Putamen (tissue), 1 donor: ENCODE data around the gene HIBCH.
"Not testable (repeated sequence)": the region's sequence is repeated elsewhere in the genome, so short reads cannot be mapped to it uniquely, and the experiment has no call there.

Experiments
- DNase-seq: peaks from one replicate; pipeline ENCODE4 v3.0.0-alpha.2; 2016; ENCODE audit warnings: low spot score

The HIBCH gene

DNA sequence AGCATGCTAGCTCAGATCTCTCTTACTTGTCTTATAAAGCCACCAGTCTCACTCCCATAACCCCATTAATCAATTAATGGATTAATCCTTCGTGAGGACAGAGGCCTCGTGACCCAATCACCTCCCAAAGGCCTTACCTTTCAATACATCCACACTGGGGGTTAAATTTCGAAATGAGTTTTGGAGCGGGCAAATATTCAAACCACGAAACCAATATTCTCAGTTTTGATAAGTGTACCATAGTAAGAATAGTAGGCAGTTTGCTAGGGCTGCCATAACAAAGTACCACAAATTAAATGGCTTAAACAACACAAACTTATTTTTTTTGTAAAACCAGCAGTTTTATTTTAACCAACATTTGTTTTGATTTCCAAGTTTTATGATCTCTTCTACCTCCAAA is 15.2 kb downstream of the HIBCH start:
- DNase-seq: no peak

DNA sequence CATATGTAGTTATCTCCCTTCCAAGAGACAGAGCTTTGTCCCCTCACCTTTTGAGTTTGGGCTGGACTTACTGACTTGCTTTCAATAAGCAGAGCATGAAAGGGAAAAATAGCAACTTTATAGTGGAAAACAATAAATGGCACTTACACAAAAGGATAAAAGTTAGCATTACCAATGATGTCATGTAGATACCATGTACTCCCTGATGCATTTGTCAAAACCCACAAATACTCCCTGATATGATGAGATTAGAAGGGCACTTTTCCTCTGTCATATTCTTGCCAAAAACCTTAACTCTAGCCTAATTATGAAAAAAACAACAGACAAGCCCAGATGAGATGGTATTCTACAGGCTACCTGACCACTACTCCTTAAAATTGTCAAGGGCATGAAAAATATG is 16.0 kb downstream of the HIBCH start:
- no peak for DNase-seq

DNA sequence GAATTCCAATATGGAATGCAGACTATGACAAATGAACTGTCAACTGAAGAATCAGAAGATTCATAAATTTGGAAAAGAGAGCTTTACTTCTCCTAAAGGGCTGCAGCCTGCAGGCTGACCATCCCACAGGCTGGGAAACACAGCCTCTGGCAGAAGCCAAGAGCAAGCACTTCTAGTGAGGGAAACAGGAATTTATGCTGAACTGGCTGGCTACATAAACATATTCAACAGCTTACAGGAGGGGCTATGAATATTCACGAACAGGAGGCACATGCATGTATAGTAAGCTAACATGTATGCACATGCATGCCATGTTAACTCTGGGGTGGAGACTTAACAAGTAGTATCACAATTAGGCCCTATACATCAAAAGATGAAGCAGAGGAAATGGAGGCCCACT is 17.6 kb downstream of the HIBCH start:
- DNase-seq: no peak

DNA sequence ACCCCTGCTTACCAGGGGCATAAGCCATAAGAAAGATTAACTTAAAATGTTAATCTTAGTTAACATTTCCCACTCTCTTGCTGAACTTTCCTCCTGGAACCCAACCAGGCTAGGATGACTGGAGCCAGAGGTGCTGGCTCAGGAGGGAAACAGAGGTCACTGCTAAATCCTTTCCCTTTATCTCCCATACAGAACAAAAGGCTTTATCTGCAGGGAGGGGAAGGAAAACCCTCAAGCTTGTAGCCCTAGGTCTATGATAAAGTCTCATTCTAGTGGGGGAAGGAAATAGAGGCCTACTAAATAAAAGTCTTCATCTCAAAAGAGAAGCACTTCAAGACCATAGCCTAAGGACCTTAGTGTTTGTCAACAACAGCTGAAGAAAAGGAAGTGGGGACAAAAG is 18.6 kb downstream of the HIBCH start:
- no peak for DNase-seq

DNA sequence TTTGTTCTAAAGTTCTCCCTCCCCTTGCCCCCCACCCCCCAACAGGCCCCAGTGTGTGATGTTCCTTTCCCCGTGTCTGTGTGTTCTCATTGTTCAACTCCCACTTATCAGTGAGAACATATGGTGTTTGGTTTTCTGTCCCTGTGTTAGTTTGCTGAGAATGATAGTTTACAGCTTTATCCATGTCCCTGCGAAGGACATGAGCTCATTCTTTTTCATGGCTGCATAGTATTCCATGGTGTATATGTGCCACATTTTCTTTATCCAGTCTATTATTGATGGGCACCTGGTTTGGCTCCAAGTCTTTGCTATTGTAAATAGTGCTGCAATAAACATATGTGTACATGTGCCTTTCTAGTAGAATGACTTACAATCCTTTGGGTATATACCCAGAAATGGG is 21.7 kb downstream of the HIBCH start:
- DNase-seq: not testable (repeated sequence)

DNA sequence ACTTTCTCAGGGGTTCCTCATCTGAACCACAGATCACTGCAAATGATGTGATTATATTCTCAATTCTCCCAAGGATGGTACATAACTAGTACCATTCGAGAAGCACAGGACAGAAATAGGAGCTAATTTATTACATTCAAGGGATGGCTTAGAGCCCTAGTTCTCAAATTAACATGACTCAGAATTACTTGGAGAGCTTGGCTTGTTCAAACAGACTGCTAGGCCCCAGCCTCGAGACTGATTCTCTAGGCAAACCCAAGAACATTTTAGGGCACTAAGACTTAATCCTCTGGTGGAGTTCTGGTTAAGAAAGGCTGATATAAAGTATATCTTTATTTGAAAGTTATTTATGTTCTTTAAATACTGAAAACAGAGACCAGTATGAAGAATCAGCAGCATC is 35.8 kb downstream of the HIBCH start:
- no peak for DNase-seq

DNA sequence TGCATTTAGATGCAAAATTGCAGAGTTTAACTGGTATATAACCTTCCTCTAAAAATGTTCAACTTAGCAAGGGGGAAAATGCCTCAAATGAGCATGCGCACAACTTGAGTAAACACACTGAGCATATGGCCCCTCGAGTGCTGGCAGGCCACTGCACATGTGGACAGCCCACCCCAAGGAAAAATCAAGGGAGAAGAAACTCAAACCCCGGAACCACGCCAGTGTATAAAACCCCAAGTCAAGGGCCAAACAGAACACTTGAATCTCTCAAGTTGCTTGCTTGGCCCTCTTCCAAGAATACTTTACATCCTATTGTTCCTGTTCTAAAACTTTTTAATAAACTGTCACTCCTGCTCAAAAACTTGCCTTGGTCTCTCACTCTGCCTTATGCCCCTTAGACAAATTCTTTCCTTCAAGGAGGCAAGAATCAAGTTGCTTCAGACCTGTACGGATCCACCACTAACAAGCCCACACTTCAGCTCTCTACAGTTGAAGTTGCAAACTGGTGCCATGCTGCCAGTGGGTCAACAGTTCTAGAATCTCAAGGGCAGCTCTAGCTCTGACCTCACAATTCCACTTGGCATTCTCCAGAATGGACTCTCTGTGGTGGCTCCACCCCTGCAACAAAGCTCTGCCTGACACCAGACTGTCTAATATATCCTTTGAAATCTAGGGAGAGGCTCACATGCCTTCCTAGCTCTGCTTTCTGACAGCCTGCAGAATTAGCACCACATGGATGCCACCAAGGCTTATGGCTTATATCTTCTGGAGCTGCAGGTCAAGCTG is 38.9 kb downstream of the HIBCH start:
- no peak for DNase-seq

DNA sequence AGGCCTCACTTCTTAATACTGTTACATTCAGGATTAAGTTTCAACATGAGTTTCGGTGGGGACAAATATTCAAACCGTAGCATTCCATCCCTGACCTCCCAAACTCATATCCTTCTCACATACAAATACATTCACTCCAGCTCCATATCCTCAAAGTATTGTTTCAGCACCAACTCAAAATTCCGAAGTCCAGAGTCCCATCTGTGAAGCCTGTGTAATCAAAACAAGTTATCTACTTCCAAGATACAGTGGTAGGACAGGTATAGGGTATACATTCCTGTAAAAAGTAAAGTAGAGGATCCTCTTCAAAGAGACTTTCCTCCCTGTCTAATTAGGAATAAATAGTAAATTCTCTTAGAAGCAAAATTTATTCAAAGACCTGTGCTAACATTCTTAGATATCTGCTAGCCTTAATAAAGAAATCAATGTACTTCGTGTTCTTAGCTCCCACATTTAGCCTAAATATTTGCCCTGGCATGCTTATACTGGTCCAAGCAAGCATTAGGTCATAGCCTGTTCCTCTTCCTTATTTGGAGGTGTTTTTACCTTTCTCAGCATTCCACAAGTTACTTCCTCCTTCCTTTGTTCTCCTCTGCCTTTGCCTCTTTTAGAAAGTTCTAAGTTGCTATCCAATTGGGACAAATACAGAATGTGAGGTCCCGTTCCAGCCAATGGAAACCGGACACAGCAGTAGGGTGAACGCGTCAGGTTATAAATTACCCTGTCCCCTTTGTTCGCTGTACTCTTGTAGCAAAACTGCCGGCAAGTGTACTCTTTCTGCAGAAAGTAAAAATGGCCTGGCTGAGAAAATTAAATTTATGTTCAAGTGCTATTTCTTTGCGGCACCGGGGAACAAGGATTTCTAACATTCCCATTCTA is 40.1 kb downstream of the HIBCH start:
- DNase-seq: not testable (repeated sequence)

DNA sequence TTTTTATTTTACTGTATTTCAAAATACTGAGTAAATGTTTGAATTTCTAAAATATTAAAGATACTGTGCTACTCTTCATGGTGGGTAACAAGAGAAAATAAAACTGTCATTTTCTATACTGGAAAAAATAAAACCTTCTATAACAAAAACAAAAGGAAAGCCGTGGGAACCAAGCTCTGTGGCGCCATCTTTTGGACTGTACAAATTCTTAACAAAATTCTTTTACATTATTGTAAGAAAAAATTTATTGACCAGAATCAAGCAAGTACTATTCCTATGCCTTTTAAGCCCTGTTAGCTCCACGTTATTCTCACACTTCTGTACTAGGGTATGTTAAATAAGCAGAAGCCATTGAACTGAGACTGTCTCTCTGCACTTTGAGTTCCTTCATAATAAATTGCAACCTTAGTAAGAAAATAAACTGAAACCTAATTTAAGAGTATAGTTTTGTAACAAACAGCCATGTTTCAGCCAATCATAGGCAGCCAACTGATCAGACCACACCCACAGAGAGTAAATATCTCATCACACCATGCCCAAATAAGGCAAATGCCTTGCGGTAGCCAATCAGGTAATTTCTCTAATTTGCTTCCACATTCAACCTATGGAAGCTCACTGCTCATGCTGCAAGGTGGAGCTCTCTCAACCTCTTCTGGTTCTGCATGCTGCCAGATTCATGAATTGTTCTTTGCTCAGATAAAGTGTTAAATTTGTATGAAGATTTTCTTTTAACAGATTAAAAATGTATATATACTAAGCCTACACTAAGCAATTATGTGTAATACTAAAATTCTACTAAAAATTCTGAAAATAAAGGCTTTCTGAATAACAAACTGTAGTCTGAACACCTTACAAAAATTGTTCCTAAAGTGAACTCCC is 42.2 kb downstream of the HIBCH start:
- peak; percentile 14 for DNase-seq

DNA sequence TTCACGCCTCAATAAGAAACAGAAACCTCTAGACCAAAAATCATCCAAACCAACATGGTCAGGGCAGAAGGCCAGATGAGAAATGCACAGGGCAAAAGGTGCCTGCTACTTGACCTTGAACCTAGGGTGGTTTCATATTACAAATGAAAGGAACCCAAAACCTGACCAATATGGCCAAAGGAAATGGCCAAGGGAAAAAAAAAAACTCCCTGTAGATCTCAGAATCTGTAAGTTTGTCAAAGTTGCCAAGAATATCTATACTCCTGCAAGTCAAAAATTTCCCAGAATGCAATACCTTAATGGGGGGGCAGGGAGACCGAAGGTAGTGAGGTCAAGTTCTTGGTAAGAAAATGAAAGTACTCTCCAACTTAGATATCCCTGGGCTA is 47.2 kb downstream of the HIBCH start:
- no peak for DNase-seq

DNA sequence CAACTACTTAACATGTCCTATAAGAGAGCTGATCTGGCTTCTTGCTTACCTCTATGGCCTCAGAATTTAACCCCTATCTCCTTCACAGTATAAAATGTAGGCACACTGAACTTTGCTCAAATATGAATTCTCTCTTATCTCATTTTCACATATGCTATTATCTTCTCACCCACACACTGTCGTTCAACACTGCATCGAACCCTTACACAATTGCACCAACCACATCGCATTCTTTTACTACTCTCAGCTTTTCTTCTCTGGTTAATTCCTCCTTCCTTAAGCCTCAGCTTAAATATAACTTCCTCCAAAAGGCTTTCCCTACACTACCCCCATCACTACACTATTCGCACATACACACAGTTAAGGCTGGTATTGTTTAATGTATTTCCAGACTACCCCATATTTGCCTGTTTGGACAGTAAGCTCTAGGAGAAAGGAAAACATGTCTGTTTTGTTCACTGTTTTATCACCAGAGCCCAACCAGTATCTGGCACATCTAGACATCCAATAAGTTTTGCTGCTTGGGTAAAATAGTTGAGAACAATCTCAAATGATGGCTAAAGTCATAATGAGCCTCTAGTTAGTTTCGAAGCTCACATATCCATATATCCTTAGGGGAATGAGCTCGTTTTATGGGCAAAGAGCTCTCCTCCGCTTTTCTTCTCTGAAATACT is 47.7 kb downstream of the HIBCH start:
- DNase-seq: no peak

DNA sequence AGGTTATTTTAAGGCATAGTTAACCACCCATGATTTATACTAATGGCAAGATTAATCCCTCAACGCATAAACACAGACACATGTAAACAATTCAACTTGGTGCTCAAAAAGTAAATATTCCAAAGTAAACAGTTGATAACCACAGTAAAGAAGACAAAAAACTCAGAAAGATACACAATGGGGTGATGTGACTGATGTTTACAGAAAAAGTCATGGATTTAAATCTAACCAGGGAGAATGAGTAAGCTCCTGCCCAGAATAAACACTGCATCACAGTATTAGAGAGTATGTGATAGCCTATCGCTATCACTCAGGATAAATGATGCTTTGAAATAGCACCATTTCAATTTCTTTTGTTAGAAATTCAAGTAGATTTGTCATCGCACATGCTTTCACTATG is 49.3 kb downstream of the HIBCH start:
- DNase-seq: no peak

DNA sequence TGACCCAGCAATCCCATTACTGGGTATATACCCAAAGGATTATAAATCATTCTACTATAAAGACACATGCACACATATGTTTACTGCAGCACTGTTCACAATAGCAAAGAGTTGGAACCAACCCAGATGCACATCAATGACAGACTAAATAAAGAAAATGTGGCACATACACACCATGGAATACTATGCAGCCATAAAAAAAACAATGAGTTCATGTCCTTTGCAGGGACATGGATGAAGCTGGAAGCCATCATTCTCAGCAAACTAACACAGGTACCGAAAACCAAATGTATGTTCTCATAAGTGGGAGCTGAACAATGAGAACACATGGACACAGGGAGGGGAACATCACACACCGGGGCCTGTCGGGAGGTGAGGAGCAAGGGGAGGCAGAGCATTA is 49.9 kb downstream of the HIBCH start:
- not testable (repeated sequence) for DNase-seq

DNA sequence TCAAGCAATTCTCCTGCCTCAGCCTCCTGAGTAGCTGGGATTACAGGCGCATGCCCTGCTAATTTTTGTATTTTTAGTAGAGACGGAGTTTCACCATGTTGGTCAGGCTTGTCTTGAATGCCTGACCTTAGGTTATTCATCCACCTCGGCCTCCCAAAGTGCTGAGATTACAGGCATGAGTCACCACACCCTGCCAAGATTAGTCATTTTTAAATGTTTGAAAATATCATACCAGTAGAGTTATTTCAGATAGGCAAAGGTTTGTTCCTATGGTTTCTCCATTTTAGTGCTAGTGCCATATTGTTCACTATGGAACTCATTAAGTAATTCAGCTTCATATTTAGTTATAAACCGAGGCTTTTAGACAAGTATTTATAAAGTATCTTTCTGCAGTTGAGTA is 52.3 kb downstream of the HIBCH start:
- DNase-seq: no peak

DNA sequence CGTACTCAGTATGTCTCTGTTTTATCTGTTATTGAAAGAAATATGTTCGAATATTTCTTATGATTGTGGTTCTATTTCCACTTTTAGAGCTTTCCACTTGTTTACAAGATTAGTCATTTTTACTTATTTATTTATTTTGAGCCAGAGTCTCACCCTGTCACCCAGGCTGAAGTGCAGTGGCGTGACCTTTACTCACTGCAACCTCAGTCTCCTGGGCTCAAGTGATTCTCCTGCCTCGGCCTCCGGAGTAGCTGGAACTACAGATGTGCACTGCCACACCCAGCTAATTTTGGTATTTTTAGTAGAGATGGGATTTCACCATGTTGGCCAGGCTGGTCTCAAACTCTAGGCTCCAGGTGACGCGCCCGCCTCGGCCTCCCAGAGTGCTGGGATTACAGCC is 53.3 kb downstream of the HIBCH start:
- DNase-seq: no peak

DNA sequence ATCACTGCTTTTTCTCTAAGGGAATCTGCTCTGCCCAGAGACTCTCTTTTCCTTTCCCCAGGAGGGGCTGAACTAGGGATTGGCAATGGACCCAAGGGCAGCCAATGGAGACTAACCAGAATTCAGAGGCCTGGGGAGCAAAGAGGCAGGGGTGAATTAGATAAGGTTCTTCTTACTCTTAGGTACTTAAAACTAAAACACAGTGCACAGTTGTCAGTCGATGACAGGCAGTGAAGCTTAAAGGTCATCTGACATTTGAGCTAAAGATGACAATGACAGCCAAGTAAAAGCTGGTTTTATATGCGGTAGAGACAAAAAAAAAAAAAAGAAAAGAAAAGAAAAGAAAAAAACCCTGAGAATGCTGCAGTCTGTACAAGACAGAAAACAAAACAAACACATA is 57.8 kb downstream of the HIBCH start:
- DNase-seq: no peak

DNA sequence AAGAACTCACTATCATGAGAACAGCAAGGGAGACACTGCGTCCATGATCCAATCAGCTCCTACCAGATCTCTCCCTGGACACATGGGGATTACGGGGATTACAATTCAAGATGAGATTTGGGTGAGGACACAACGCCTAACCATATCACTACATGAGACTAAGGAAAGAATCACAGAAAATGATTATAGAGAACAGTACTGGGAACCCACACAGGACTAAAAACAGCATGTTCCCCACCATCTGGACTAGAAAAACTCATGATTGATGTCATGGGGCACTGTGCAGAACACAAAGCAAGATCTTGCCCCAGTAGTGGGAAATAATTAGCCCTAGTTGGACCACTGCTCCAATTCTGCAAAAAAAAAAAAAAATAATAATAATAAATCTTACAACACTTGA is 63.5 kb downstream of the HIBCH start:
- no peak for DNase-seq

DNA sequence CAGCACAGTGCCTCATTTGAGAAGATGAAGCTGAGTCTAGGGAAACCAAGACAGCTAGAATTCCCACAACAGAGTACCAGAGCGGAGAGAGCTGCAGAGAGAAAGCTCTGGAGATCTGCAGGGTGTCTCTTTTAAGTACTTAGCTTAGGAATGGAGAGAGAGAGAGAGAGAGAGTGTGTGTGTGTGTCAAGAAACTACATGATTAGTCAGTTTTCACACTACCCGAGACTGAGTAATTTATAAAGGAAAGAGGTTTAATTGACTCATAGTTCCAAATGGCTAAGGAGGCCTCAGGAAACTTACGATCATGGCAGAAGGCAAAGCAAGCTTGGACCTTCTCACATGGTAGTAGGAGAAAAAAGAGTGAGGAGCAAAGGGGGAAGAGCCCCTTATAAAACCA is 64.0 kb downstream of the HIBCH start:
- no peak for DNase-seq

DNA sequence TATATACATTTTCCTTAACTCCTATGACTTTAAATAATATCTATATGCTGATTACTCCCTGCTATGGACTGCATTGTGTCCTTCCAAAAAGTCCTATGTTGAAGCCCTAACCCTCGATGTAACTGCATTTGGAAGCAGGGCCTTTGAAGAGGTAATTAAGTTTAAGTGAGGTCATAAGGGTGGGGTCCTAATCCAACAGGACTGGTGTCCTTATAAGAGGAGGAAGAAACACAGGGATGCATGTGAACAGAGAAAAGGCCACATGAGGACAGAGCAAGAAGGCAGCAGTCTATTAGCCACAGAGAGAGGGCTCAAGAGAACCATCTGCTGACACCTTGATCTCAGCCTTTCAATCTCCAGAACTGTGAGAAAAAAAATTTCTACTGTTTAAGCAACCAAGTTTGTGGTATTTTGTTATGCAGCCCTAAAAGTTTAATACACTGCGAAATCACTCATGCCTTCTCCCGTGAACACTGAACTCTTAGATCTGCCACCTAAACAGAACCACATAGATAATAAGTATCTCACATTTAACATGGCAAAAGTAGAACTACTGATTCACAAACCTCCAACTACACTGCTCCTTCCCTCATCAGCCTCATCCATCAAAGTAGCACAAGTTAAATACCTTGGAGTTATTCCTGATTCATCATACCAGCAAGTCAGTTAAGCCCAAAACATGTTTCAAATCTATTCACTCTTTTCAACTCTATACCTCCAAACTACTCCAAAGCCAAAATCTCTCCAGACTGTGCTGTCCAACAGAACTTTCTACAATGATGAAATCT is 65.4 kb downstream of the HIBCH start:
- DNase-seq: no peak

DNA sequence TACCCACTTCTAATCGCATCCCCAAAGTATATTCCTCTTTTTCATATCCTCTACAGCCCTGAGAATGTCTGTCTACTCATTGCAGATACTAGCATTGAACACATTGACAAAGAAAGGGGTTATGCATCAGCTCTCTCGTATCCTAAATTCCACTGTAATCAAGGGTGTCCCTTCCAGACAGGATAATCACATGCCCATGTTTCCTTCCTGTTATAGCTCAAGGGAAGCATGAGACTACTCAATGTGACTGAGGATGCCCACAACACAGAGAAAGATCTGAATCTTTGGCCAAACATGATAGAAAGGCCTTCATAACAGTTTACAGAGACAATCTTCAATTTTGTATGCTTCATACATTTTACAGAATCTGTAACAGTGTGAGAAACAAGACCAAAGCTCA is 69.2 kb downstream of the HIBCH start:
- no peak for DNase-seq

DNA sequence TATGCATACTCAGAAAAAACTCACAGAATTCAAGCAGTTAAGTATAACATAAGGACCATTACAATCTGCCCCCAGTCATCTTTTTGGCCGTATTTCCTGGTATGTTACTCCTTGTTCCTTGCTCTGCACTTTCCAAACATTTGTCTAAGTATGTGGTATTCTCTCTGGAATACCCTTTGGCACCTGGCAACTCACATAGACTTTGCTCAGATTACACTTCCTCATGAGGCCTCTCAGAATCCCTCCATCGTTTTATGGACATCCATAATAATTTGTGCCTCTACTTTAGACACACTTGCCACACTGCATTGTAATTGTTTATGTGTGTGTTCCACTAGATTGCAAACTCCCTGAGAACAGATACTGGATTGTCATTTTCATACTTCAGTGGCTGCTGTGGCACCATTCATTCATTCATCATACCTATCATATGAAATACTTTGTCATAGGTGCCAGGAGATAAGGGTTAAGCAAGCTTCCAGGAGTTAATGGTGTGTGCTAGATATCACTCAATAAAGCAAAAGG is 84.0 kb downstream of the HIBCH start:
- DNase-seq: no peak
